K562 (cell line): ENCODE data around the gene DEDD. TPM values are rescaled to one million over a fixed set of nuclear protein-coding genes. Genes with fewer than 3 reads are reported as not detected.

Experiments used
- ATAC-seq: fragments of 200-7000 bp; cut with Tn5 transposase; 3 replicates; pipeline ENCODE4 v1.9.1; 2020; ENCODE audit warnings: moderate library complexity
- BruUV-seq: library from RNA; stranded (reverse); fragments of 400-500 nt; replicated peaks from 2 replicates; lab custom pipeline; 2021; lab: Mats Ljungman, UMichigan
- CTCF ChIA-PET: fragments of 300-600 bp; formaldehyde crosslinking; extraction: SDS; loops from one replicate; lab custom pipeline; 2021; ENCODE audit warnings: low intra/inter-chr PET ratio; lab: Yijun Ruan, JAX
- POLR2A ChIA-PET: fragments of 300-600, 350-650 bp; sonication (Branson Sonifier 250); formaldehyde crosslinking; extraction: SDS; loops from one replicate; lab custom pipeline; 2021; ENCODE audit warnings: antibody characterized with exemption, inconsistent platforms; lab: Yijun Ruan, JAX
- DNase-seq, 4 experiments: peaks; one replicate each; pipeline versions ENCODE4 v3.0.0 to v3.0.0-alpha.2; 2011 to 2018; ENCODE audit warnings: low spot score in 3 of 4, mixed read lengths in 3 of 4; ENCODE audit errors: extremely low read depth in 1 of 4
- FAIRE-seq: peaks from 2 replicates; lab custom pipeline; 2011; peaks lifted over from hg19 to GRCh38; lab: Jason Lieb, UNC
- H2AFZ ChIP-seq: 2 replicates; pipeline ENCODE4 v1.6.0; 2011; ENCODE audit warnings: low read depth, low read length, control low read depth, inconsistent platforms
- H3K27ac ChIP-seq: fragments of 200-600 bp; 3 replicates; pipeline ENCODE4 v1.8.0; 2011; ENCODE audit warnings: low read depth, mild to moderate bottlenecking, control low read depth, inconsistent platforms, low read length, moderate library complexity, mixed read lengths; ENCODE audit errors: extremely low read depth
- H3K27me3 ChIP-seq, 2 experiments: fragments of 300-600 bp in 1 of 2; 2 replicates in 1 of 2; 3 replicates in 1 of 2; pipeline versions ENCODE4 v1.6.0 to v1.8.0; 2011; ENCODE audit warnings: inconsistent platforms in 2 of 2, low read length in 2 of 2, mild to moderate bottlenecking in 1 of 2, mixed read lengths in 1 of 2, moderate library complexity in 1 of 2; ENCODE audit not compliant: control insufficient read depth in 2 of 2, insufficient read depth in 2 of 2
- H3K36me3 ChIP-seq: fragments of 300-600 bp; 3 replicates; pipeline ENCODE4 v1.8.0; 2011; ENCODE audit warnings: mild to moderate bottlenecking, low read length, inconsistent platforms; ENCODE audit not compliant: control insufficient read depth, insufficient read depth
- H3K4me1 ChIP-seq, 2 experiments: fragments of 200-600 bp in 1 of 2; replicated peaks in 1 of 2; 2 replicates in 1 of 2; 3 replicates in 1 of 2; pipeline versions ENCODE4 v1.5.1 to v1.8.0; 2011; ENCODE audit warnings: inconsistent platforms in 2 of 2, low read length in 2 of 2, mild to moderate bottlenecking in 1 of 2, mixed read lengths in 1 of 2, moderate library complexity in 1 of 2; ENCODE audit not compliant: control insufficient read depth in 2 of 2, insufficient read depth in 2 of 2
- H3K4me2 ChIP-seq: 2 replicates; pipeline ENCODE4 v1.6.1; 2011; ENCODE audit warnings: low read length, control low read depth, inconsistent platforms, mixed read lengths; ENCODE audit not compliant: insufficient read depth
- H3K4me3 ChIP-seq: fragments of 200-600 bp; sonication (generic), shearing (Covaris generic); 2 replicates; pipeline ENCODE4 v1.5.1; 2016; ENCODE audit warnings: control low read depth, inconsistent platforms
- H3K79me2 ChIP-seq: fragments of 200-600 bp; 3 replicates; pipeline ENCODE4 v1.8.0; 2011; ENCODE audit warnings: low read length, inconsistent platforms; ENCODE audit not compliant: control insufficient read depth, insufficient read depth
- H3K9ac ChIP-seq, 2 experiments: 2 replicates each; pipeline versions ENCODE4 v1.6.0 to v1.6.1; 2011; ENCODE audit warnings: low read depth in 2 of 2, low read length in 2 of 2, control low read depth in 1 of 2, inconsistent platforms in 1 of 2, mild to moderate bottlenecking in 1 of 2, mixed read lengths in 1 of 2; ENCODE audit not compliant: insufficient read depth in 1 of 2
- H3K9me1 ChIP-seq: one replicate; pipeline ENCODE4 v1.6.0; 2011; ENCODE audit warnings: inconsistent platforms, mild to moderate bottlenecking, low read length, moderate library complexity; ENCODE audit not compliant: control insufficient read depth, insufficient read depth
- H3K9me3 ChIP-seq: replicated peaks from 2 replicates; pipeline ENCODE4 v1.5.1; 2011; ENCODE audit warnings: low read depth, low read length, inconsistent platforms; ENCODE audit not compliant: control insufficient read depth, insufficient read depth
- H4K20me1 ChIP-seq: replicated peaks from 2 replicates; pipeline ENCODE4 v1.6.1; 2011; ENCODE audit warnings: low read length, inconsistent platforms, mixed read lengths; ENCODE audit not compliant: control insufficient read depth, insufficient read depth
- CHD2 ChIP-seq: IDR thresholded peaks from 2 replicates; pipeline ENCODE4 v1.6.1; 2011; ENCODE audit warnings: low read depth, low read length
- ETV6 ChIP-seq, 3 experiments: fragments of 150-350 bp in 1 of 3; sonication (generic) in 1 of 3; formaldehyde crosslinking in 1 of 3; IDR thresholded peaks; 2 replicates each; pipeline versions ENCODE4 v1.6.1 to v1.8.0; 2014 to 2022; ENCODE audit warnings: borderline replicate concordance in 2 of 3, low read depth in 2 of 3, antibody characterized with exemption in 1 of 3, low read length in 1 of 3, mild to moderate bottlenecking in 1 of 3, missing genetic modification reagents in 1 of 3
- NFIX ChIP-seq: fragments of 250-450 bp; sonication (Bioruptor Pico); IDR thresholded peaks from 2 replicates; pipeline ENCODE4 v1.4.0; 2020; ENCODE audit warnings: low read depth, mild to moderate bottlenecking, moderate library complexity
- NUFIP1 ChIP-seq: fragments of 450-650 bp; IDR thresholded peaks from 2 replicates; pipeline ENCODE4 v1.6.1; 2018; ENCODE audit not compliant: partially characterized antibody
- SMAD3 ChIP-seq: fragments of 450-650 bp; formaldehyde crosslinking; conservative IDR thresholded peaks from 2 replicates; pipeline ENCODE4 v1.4.0; 2020; ENCODE audit warnings: mild to moderate bottlenecking
- SP1 ChIP-seq: sonication (generic); formaldehyde crosslinking; IDR thresholded peaks from 2 replicates; pipeline ENCODE4 v1.8.1; 2022; ENCODE audit warnings: mild to moderate bottlenecking, missing genetic modification reagents
- TARDBP ChIP-seq: fragments of 450-650 bp; IDR thresholded peaks from 2 replicates; pipeline ENCODE4 v1.6.1; 2016
- ZNF263 ChIP-seq: sonication (generic); formaldehyde crosslinking; IDR thresholded peaks from 2 replicates; pipeline ENCODE4 v1.8.0; 2022; ENCODE audit warnings: mild to moderate bottlenecking, missing genetic modification reagents, borderline replicate concordance
- WGBS: fragments of 100-300 bp; shearing (Covaris generic); methylation state at CpG from one replicate; pipeline ENCODE4 v1.1.6; 2016; ENCODE audit warnings: low coverage, mixed read lengths; ENCODE audit not compliant: insufficient coverage; ENCODE audit errors: missing lambda C conversion rate; 5-methylcytosine and 5-hydroxymethylcytosine counted together
- in situ Hi-C: fragments of 300-500 bp; cut with MboI; formaldehyde crosslinking; loops from 4 replicates; pipeline ENCODE4 v1.15.0; 2018; ENCODE audit warnings: inconsistent platforms, mixed read lengths
- intact Hi-C: fragments of 100-400 bp; cut with micrococcal nuclease; formaldehyde crosslinking; loops from 2 replicates; pipeline ENCODE4 v1.14.2; 2022
- polyA plus RNA-seq, 8 experiments: library from polyadenylated mRNA; depleted of rRNA in 4 of 8; stranded (reverse) in 5 of 8; unstranded in 3 of 8; fragments of >200 nt; fragmentation: Nextera tagmentation in 2 of 8; fragmentation: Illumina TruSeq in 1 of 8; extraction: Ambion mirVana in 2 of 8; extraction: Trizol in 1 of 8; gene quantifications; 2 replicates each; pipeline versions ENCODE4 v1.2.1 to v1.2.3, GENCODE V29; 2011 to 2014; ENCODE audit warnings: inconsistent platforms in 1 of 8, missing spikeins in 1 of 8
- total RNA-seq, 7 experiments: library from RNA; depleted of rRNA in 6 of 7; stranded (reverse); fragments of >200 nt in 6 of 7; fragmentation: Illumina TruSeq in 2 of 7; extraction: Trizol in 2 of 7; gene quantifications; 2 replicates each; pipeline versions ENCODE4 v1.2.1 to v1.2.3, GENCODE V29; 2011 to 2021; ENCODE audit warnings: low replicate concordance in 1 of 7
- TF ChIP-seq, protein P1 (sequence below): fragments of 450-650 bp; IDR thresholded peaks from 2 replicates; pipeline ENCODE4 v1.6.1; 2016; ENCODE audit warnings: low read depth, mild to moderate bottlenecking, moderate library complexity
- TF ChIP-seq, protein P2 (sequence below): sonication (generic); formaldehyde crosslinking; IDR thresholded peaks from 2 replicates; pipeline ENCODE4 v1.5.0; 2020; ENCODE audit warnings: missing genetic modification reagents
- TF ChIP-seq, protein P3 (sequence below): fragments of 250-450 bp; sonication (Bioruptor Pico); IDR thresholded peaks from 2 replicates; pipeline ENCODE4 v1.5.0; 2021; ENCODE audit warnings: mild to moderate bottlenecking, borderline replicate concordance
- TF ChIP-seq, protein P4 (sequence below): fragments of 450-650 bp; IDR thresholded peaks from one replicate; pipeline ENCODE4 v1.6.1; 2018; ENCODE audit warnings: mild to moderate bottlenecking, moderate library complexity; ENCODE audit not compliant: partially characterized antibody
- TF ChIP-seq, protein P5 (sequence below): fragments of 450-650 bp; IDR thresholded peaks from 2 replicates; pipeline ENCODE4 v1.6.1; 2016; ENCODE audit warnings: missing biosample characterization, missing genetic modification characterization

DEDD gene
- total and polyA plus RNA-seq, 9 of the 15 experiments (the other 6 are each of a cell fraction or from before 2014, with no cell fraction given), result 11.6 to 41.0 (median 16.8) TPM

DNA sequence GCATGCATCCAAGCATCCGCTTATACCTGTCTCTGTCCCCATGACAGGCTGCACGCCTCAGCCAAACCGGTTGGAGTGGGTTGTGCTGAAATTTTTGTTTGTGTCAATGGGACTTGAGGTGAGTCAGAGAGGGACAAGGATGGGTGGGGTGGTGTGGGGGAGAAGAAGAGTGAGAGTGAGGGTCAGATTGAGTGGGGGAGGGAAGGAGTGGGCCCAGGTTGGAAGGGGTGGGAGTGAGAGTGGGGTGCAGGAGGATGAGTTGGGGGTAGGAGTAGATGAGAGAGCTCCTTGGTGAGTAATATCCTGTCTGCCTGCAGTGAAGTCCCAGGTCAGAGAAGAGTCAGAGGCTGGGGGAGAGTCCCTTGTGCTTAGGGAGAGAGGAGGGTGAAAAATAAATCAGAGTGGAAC lies 39.8 kb downstream of the DEDD start (continued):
- TF ChIP-seq, protein P1, sequence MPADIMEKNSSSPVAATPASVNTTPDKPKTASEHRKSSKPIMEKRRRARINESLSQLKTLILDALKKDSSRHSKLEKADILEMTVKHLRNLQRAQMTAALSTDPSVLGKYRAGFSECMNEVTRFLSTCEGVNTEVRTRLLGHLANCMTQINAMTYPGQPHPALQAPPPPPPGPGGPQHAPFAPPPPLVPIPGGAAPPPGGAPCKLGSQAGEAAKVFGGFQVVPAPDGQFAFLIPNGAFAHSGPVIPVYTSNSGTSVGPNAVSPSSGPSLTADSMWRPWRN, result no peak
- TF ChIP-seq, all 486 proteins: peak for 6

DNA sequence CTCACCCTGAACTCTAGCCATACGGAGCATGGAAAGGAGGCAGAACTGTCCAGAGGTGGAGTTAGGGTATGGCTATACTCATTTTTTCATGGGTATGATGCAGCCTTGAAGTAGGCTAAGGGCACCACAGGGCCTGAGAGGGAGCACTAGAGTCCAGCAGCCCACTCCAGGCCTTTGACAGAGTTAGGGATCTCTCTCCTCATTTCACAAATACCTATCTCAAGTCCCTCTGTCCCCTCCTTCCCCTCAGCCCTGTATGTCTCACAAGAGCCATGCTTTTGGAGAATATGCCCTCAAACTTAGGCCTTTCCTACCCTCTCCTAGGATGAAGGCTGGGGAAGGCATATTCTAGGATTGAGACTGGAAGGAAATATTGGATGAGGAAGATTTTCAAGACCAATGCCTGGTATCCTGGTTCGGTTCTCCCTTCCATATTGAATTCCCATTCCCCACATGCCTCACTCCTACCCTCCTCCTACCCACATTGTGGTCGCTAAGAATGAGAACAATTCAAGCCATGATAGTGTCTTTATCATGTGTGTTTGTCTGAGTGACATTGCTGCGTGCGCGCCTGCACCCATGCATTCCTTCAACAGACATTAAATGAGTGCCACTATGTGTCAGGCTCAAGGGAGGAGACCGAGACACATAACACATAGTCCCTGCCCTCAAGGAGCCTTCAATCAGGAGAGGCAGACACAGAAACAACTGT lies 40.5 kb downstream of the DEDD start:
- Histone ChIP-seq H3K4me2 (no peak overlapping the region), H3K27ac (no peak overlapping the region), H3K79me2 (no peaks in the 10 kb centered on the region), H3K9me3 (0 out of 2 replicates have a peak, but pooled peaks cover 3% of the 10 kb centered on the region), H3K27me3 (no peaks in the 10 kb centered on the region), H4K20me1 (no peaks in the 10 kb centered on the region), H3K9me1 (no peaks in the 10 kb centered on the region), H3K4me3 (no peak overlapping the region), H2AFZ (no peak overlapping the region), H3K9ac (no peak overlapping the region), H3K4me1 (peaks cover 0 to 5% of the 10 kb centered on the region in 2 experiments; a peak in 2 of 5 replicates), H3K36me3 (no peaks in the 10 kb centered on the region)
- 45% methylated on average over 7 of the region's 7 CpGs for WGBS
- POLR2A ChIA-PET, result no interaction called here
- intact Hi-C loops, result no loop called here
- ATAC-seq (no peak), DNase-seq (no peak), FAIRE-seq (no peak)
- no TSS peak for BruUV-seq
- CTCF ChIA-PET, result no interaction called here
- in situ Hi-C loops, result loop anchor here (10.0 to 25.0 kb wide), 2 partner anchors 97 to 255 kb away; no protein-coding TSS in a partner anchor
- TF ChIP-seq SP1 (CRISPR knock-in tag) (no peak), CHD2 (no peak), ZNF263 (CRISPR knock-in tag) (no peak), ETV6 (IDR thresholded peaks at IDR 0.05; ENCODE audit: borderline replicate concordance in 1 of 2, low read depth in 2 of 2, low read length in 1 of 2) (no peak), ETV6 (CRISPR knock-in tag; IDR thresholded peaks at IDR 0.05; ENCODE audit: borderline replicate concordance) (no peak), NFIX (CRISPR knock-in tag) (no peak), NUFIP1 (no peak), TARDBP (no peak), SMAD3 (no peak)
- TF ChIP-seq, protein P2, sequence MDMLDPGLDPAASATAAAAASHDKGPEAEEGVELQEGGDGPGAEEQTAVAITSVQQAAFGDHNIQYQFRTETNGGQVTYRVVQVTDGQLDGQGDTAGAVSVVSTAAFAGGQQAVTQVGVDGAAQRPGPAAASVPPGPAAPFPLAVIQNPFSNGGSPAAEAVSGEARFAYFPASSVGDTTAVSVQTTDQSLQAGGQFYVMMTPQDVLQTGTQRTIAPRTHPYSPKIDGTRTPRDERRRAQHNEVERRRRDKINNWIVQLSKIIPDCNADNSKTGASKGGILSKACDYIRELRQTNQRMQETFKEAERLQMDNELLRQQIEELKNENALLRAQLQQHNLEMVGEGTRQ (CRISPR knock-in tag), result no peak
- TF ChIP-seq, protein P3, sequence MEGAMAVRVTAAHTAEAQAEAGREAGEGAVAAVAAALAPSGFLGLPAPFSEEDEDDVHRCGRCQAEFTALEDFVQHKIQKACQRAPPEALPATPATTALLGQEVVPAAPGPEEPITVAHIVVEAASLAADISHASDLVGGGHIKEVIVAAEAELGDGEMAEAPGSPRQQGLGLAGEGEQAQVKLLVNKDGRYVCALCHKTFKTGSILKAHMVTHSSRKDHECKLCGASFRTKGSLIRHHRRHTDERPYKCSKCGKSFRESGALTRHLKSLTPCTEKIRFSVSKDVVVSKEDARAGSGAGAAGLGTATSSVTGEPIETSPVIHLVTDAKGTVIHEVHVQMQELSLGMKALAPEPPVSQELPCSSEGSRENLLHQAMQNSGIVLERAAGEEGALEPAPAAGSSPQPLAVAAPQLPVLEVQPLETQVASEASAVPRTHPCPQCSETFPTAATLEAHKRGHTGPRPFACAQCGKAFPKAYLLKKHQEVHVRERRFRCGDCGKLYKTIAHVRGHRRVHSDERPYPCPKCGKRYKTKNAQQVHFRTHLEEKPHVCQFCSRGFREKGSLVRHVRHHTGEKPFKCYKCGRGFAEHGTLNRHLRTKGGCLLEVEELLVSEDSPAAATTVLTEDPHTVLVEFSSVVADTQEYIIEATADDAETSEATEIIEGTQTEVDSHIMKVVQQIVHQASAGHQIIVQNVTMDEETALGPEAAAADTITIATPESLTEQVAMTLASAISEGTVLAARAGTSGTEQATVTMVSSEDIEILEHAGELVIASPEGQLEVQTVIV (CRISPR knock-in tag), result no peak
- TF ChIP-seq, protein P4, sequence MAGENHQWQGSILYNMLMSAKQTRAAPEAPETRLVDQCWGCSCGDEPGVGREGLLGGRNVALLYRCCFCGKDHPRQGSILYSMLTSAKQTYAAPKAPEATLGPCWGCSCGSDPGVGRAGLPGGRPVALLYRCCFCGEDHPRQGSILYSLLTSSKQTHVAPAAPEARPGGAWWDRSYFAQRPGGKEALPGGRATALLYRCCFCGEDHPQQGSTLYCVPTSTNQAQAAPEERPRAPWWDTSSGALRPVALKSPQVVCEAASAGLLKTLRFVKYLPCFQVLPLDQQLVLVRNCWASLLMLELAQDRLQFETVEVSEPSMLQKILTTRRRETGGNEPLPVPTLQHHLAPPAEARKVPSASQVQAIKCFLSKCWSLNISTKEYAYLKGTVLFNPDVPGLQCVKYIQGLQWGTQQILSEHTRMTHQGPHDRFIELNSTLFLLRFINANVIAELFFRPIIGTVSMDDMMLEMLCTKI, result no peak
- TF ChIP-seq, protein P5, sequence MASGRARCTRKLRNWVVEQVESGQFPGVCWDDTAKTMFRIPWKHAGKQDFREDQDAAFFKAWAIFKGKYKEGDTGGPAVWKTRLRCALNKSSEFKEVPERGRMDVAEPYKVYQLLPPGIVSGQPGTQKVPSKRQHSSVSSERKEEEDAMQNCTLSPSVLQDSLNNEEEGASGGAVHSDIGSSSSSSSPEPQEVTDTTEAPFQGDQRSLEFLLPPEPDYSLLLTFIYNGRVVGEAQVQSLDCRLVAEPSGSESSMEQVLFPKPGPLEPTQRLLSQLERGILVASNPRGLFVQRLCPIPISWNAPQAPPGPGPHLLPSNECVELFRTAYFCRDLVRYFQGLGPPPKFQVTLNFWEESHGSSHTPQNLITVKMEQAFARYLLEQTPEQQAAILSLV, result no peak
